Sigmoid colon (tissue), 4 donors: ENCODE measurements around the gene STON2.

Source experiments
- EP300 ChIP-seq, 4 donors: sonication (generic); formaldehyde crosslinking; IDR thresholded peaks; one replicate each; pipeline ENCODE4 v1.6.1; 2017; ENCODE audit warnings: antibody characterized with exemption in 4 of 4
- POLR2A ChIP-seq, 2 donors: fragments of 450-650 bp; IDR thresholded peaks; one replicate each; pipeline ENCODE4 v1.6.1; 2016; ENCODE audit warnings: antibody characterized with exemption in 2 of 2, mild to moderate bottlenecking in 2 of 2, moderate library complexity in 2 of 2
- POLR2AphosphoS5 ChIP-seq, 4 donors: sonication (generic); formaldehyde crosslinking; IDR thresholded peaks; one replicate each; pipeline ENCODE4 v1.6.1; 2017; ENCODE audit warnings: antibody characterized with exemption in 4 of 4
- TF ChIP-seq, protein P1 (sequence below), 4 experiments: fragments of 450-650 bp in 3 of 4; fragments of 200-600 bp in 1 of 4; IDR thresholded peaks; one replicate each; pipeline ENCODE4 v1.5.1; 2016 to 2019; ENCODE audit warnings: antibody characterized with exemption in 4 of 4, mild to moderate bottlenecking in 3 of 4, moderate library complexity in 2 of 4

DNA sequence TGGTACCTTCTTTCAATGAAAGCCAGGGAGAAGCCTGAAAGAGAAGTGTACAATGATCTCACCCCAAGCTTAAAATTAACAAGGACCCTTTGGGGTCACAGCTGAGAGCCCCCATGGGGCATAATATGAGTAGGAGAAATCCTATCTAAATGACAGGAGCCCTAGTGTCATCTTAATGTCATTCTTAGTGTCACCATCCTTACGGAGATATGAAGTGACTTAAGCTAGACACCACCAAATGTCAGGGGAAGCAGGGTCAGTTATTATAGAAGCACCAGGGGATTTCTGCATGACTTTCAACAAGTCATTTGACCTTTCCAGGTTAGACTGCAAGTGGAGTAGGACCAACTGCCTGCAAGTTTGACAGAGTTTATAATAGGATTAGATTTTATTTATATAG is 28.9 kb upstream of the STON2 start:
- TF ChIP-seq, protein P1, sequence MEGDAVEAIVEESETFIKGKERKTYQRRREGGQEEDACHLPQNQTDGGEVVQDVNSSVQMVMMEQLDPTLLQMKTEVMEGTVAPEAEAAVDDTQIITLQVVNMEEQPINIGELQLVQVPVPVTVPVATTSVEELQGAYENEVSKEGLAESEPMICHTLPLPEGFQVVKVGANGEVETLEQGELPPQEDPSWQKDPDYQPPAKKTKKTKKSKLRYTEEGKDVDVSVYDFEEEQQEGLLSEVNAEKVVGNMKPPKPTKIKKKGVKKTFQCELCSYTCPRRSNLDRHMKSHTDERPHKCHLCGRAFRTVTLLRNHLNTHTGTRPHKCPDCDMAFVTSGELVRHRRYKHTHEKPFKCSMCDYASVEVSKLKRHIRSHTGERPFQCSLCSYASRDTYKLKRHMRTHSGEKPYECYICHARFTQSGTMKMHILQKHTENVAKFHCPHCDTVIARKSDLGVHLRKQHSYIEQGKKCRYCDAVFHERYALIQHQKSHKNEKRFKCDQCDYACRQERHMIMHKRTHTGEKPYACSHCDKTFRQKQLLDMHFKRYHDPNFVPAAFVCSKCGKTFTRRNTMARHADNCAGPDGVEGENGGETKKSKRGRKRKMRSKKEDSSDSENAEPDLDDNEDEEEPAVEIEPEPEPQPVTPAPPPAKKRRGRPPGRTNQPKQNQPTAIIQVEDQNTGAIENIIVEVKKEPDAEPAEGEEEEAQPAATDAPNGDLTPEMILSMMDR (IDR thresholded peaks at IDR 0.05), result no peak
- TF ChIP-seq POLR2A (IDR thresholded peaks at IDR 0.05) (no peak), EP300 (IDR thresholded peaks at IDR 0.05) (no peak), POLR2AphosphoS5 (IDR thresholded peaks at IDR 0.05) (no peak)
